ENCODE data around the gene CPED1.

- TF ChIP-seq EZH2phosphoT487 (IDR thresholded peaks at IDR 0.05; ENCODE audit: unreplicated experiment): no peak
- TF ChIP-seq CTCF (conservative IDR thresholded peaks at IDR 0.05; ENCODE audit: low read depth in 2 of 2): no peak
- no peak for TF ChIP-seq REST (IDR thresholded peaks at IDR 0.05; ENCODE audit: unreplicated experiment)
- no peak for TF ChIP-seq EZH2 (IDR thresholded peaks at IDR 0.05; ENCODE audit: low read depth, unreplicated experiment)
- TF ChIP-seq ZNF114 (CRISPR knock-in tag; IDR thresholded peaks at IDR 0.05): no peak
- TF ChIP-seq POLR2AphosphoS5 (IDR thresholded peaks at IDR 0.05; ENCODE audit: low read depth): no peak
- TF ChIP-seq NANOG (IDR thresholded peaks at IDR 0.05; ENCODE audit: borderline replicate concordance): no peak
- TF ChIP-seq ETS1 (IDR thresholded peaks at IDR 0.05): no peak
- no peak for TF ChIP-seq ZNF462 (CRISPR knock-in tag; IDR thresholded peaks at IDR 0.05)
- no peak for TF ChIP-seq CREB1 (CRISPR knock-in tag; IDR thresholded peaks at IDR 0.05; ENCODE audit: low read depth)
- TF ChIP-seq STAT1 (IDR thresholded peaks at IDR 0.05; ENCODE audit: unreplicated experiment): no peak
- TF ChIP-seq JUNB (IDR thresholded peaks at IDR 0.05; ENCODE audit: unreplicated experiment): no peak
Observed at GRCh38 chr7:121278120-121279021, 289.9 kb downstream of the CPED1 start.

Data from GM23338 (cell line).